Activated B cell treated with CpG ODN at 0.5 μM for 24 hours (primary cell): ENCODE results near the gene YKT6. TPM values are rescaled to one million over a fixed set of nuclear protein-coding genes. Genes with fewer than 3 reads are reported as not detected.
"Not testable (repeated sequence)": the region's sequence is repeated elsewhere in the genome, so short reads cannot be mapped to it uniquely, and the experiment has no call there.

Source experiments
- ATAC-seq: fragments of 200-7000 bp; cut with Tn5 transposase; one replicate; pipeline ENCODE4 v1.10.0; 2021; ENCODE audit warnings: low read depth, mild to moderate bottlenecking, moderate library complexity
- CTCF ChIA-PET: fragments of 350-600 bp; sonication (Branson Sonifier 250); formaldehyde crosslinking; loops from one replicate; lab custom pipeline; 2021; ENCODE audit warnings: antibody characterized with exemption; lab: Charles Lee
- POLR2A ChIA-PET: fragments of 350-600 bp; sonication (Branson Sonifier 250); formaldehyde crosslinking; loops from one replicate; lab custom pipeline; 2021; ENCODE audit warnings: antibody characterized with exemption; lab: Charles Lee
- DNase-seq: peaks from one replicate; pipeline ENCODE4 v3.0.0; 2022
- H3K27ac Mint-ChIP-seq: one replicate; pipeline ENCODE4 v1.8.0; 2020; ENCODE audit warnings: mixed read lengths
- H3K27me3 Mint-ChIP-seq: one replicate; pipeline ENCODE4 v1.8.0; 2021; ENCODE audit warnings: mixed read lengths
- H3K36me3 Mint-ChIP-seq: one replicate; pipeline ENCODE4 v1.8.0; 2021; ENCODE audit warnings: low read depth, mixed read lengths
- H3K4me1 Mint-ChIP-seq: one replicate; pipeline ENCODE4 v1.8.0; 2021; ENCODE audit warnings: mixed read lengths
- H3K4me3 Mint-ChIP-seq: one replicate; pipeline ENCODE4 v1.8.0; 2020; ENCODE audit warnings: mild to moderate bottlenecking, mixed read lengths
- H3K9me3 Mint-ChIP-seq: one replicate; pipeline ENCODE4 v1.8.0; 2020; ENCODE audit warnings: mixed read lengths
- CTCF ChIP-seq: fragments of 200-600 bp; IDR thresholded peaks from one replicate; pipeline ENCODE4 v1.8.0; 2022; ENCODE audit warnings: antibody characterized with exemption, mild to moderate bottlenecking
- intact Hi-C: fragments of 100-400 bp; cut with micrococcal nuclease; formaldehyde crosslinking; loops from one replicate; pipeline ENCODE4 v1.15.1; 2024
- total RNA-seq: library from RNA; stranded (reverse); gene quantifications from 2 replicates; pipeline ENCODE4 v1.2.3, GENCODE V29; 2022

YKT6 gene
- total RNA-seq, 1 donor from 2014 or later, result 78.2 TPM

GRCh38 chr7:44172803-44173424 lies 27.9 kb upstream of the YKT6 start:
- Mint-ChIP-seq H3K4me3 (no peak overlapping the region), H3K27ac (no peak overlapping the region), H3K36me3 (no peaks in the 10 kb centered on the region), H3K27me3 (no peaks in the 10 kb centered on the region), H3K9me3 (no peaks in the 10 kb centered on the region), H3K4me1 (peaks cover 9% of the 10 kb centered on the region)
- ATAC-seq (no peak), DNase-seq (no peak)
- intact Hi-C loops, result no loop called here
- ChIA-PET POLR2A (no interaction called here), CTCF (no interaction called here)
- TF ChIP-seq CTCF, result no peak

DNA sequence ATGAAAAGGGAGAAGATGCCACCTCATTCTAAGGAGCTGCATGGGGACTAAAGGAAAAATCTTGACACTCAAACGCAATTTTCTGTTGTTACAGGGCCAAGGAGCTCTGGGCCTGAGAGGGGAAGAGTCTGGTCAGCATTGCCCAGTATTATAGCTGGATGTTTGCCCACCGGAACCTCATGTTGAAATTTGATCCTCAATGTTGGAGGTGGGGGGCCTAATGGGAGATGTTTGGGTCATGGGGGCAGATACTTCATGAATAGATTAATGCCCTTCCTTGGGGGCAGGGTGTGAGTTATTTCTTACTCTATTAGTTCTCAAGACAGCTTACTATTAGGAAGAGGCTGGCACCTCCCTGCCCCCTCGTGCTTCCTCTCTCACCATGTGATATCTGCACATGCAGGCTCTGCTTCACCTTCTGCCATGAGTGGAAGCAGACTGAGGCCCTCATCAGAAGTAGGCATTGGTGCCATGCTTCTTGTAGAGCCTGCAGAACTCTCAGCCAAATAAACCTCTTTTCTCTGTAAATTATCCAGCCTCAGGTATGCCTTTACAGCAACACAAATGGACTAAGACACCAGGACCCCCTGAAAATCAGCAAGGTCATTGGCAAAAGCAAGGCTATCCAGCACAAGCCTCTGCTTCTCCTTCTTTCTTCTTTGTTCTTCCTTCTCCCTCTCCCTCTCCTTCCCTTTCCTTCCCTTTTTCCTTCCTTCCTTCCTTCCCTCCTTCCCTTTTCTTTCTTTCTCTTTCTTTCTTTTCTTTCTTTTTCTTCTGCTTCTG lies 26.7 kb upstream of the YKT6 start:
- ChIA-PET CTCF (no interaction called here), POLR2A (no interaction called here)
- Mint-ChIP-seq H3K9me3 (no peaks in the 10 kb centered on the region), H3K36me3 (no peaks in the 10 kb centered on the region), H3K4me3 (no peak overlapping the region), H3K27ac (no peak overlapping the region), H3K27me3 (peaks cover 1% of the 10 kb centered on the region), H3K4me1 (no peaks in the 10 kb centered on the region)
- ATAC-seq, result no peak
- intact Hi-C loops, result no loop called here
- DNase-seq, result no peak
- TF ChIP-seq CTCF, result no peak

GRCh38 chr7:44174694-44174948 lies 26.2 kb upstream of the YKT6 start:
- CTCF ChIA-PET, POLR2A ChIA-PET, H3K4me3 Mint-ChIP-seq, H3K4me1 Mint-ChIP-seq, intact Hi-C loops, H3K36me3 Mint-ChIP-seq, H3K9me3 Mint-ChIP-seq, H3K27ac Mint-ChIP-seq, H3K27me3 Mint-ChIP-seq, ATAC-seq, DNase-seq: not testable (repeated sequence)

DNA sequence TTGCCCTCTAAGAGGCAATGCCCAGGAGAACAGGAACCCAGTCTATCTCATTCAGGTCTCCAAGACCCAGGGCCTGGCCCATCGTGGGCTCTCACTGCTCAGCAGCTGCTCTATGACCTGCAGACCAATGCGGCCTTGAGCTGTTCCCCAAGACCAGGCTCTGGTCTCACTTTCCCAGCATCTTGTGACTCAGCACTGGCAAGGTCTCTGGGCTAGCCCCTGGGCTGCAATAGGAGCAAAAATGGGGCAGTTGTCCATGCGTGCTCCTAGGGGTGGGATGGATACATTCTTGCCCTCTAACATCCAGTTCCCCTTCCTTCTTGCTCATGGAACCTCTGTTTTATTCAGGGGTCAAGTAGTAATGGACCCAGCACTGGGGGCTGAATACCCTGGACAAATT lies 25.0 kb upstream of the YKT6 start:
- Mint-ChIP-seq H3K27me3 (peaks cover 1% of the 10 kb centered on the region), H3K4me1 (no peaks in the 10 kb centered on the region), H3K36me3 (no peaks in the 10 kb centered on the region), H3K4me3 (no peak overlapping the region), H3K27ac (no peak overlapping the region), H3K9me3 (no peaks in the 10 kb centered on the region)
- intact Hi-C loops, result no loop called here
- ChIA-PET CTCF (no interaction called here), POLR2A (no interaction called here)
- TF ChIP-seq CTCF, result no peak
- no peak for ATAC-seq
- DNase-seq, result no peak

GRCh38 chr7:44176486-44176885 lies 24.3 kb upstream of the YKT6 start:
- no peak overlapping the region for H3K27ac Mint-ChIP-seq

More at GRCh38 chr7:44176486-44176885, 24.3 kb upstream of the YKT6 start:
- ATAC-seq, result no peak
- no peaks in the 10 kb centered on the region for H3K4me1 Mint-ChIP-seq
- H3K27me3 Mint-ChIP-seq, result peaks cover 7% of the 10 kb centered on the region
- H3K4me3 Mint-ChIP-seq, result no peak overlapping the region
- ChIA-PET CTCF (no interaction called here), POLR2A (no interaction called here)
- no peaks in the 10 kb centered on the region for H3K9me3 Mint-ChIP-seq
- TF ChIP-seq CTCF, result no peak
- intact Hi-C loops, result no loop called here
- no peak for DNase-seq
- H3K36me3 Mint-ChIP-seq, result no peaks in the 10 kb centered on the region
